Upper lobe of left lung (tissue), 6 donors: ENCODE measurements around the gene SMC1B. TPM values are rescaled to one million over a fixed set of nuclear protein-coding genes. Genes with fewer than 3 reads are reported as not detected.
"Not testable (repeated sequence)": the region's sequence is repeated elsewhere in the genome, so short reads cannot be mapped to it uniquely, and the experiment has no call there.

Experiments
- ATAC-seq, 2 donors: fragments of 200-7000 bp; cut with Tn5 transposase; one replicate each; pipeline ENCODE4 v1.9.1; 2022; ENCODE audit warnings: mild to moderate bottlenecking in 2 of 2, moderate library complexity in 2 of 2; ENCODE audit not compliant: low FRiP score in 2 of 2
- DNase-seq, 2 donors: peaks; one replicate each; pipeline ENCODE4 v3.0.0-alpha.2; 2019 to 2020
- H3K27ac ChIP-seq, 4 donors: fragments of 200-600 bp; sonication (generic); one replicate each; pipeline ENCODE4 v1.5.1; 2016 to 2019
- H3K27me3 ChIP-seq, 4 donors: fragments of 200-600 bp; sonication (generic); one replicate each; pipeline ENCODE4 v1.5.1; 2017 to 2019
- H3K36me3 ChIP-seq, 4 donors: fragments of 200-600 bp; sonication (generic); one replicate each; pipeline ENCODE4 v1.5.1; 2016 to 2019
- H3K4me1 ChIP-seq, 4 donors: fragments of 200-600 bp; sonication (generic); one replicate each; pipeline ENCODE4 v1.5.1; 2018 to 2019
- H3K4me3 ChIP-seq, 4 donors: fragments of 200-600 bp; sonication (generic); one replicate each; pipeline ENCODE4 v1.5.1; 2017 to 2019; ENCODE audit warnings: mild to moderate bottlenecking in 2 of 4, moderate library complexity in 1 of 4
- H3K9me3 ChIP-seq, 4 donors: fragments of 200-600 bp; sonication (generic); one replicate each; pipeline ENCODE4 v1.5.1; 2018 to 2019
- CTCF ChIP-seq, 6 experiments: fragments of 450-650 bp in 4 of 6; fragments of 200-600 bp in 2 of 6; sonication (generic) in 2 of 6; IDR thresholded peaks; one replicate each; pipeline ENCODE4 v1.5.1; 2016 to 2019; ENCODE audit warnings: antibody characterized with exemption in 6 of 6
- EP300 ChIP-seq, 4 donors: sonication (generic); formaldehyde crosslinking; IDR thresholded peaks; one replicate each; pipeline ENCODE4 v1.5.1; 2017; ENCODE audit warnings: antibody characterized with exemption in 4 of 4, control low read depth in 2 of 4
- POLR2A ChIP-seq, 4 donors: fragments of 450-650 bp; IDR thresholded peaks; one replicate each; pipeline ENCODE4 v1.5.1; 2016 to 2017; ENCODE audit warnings: antibody characterized with exemption in 4 of 4, mild to moderate bottlenecking in 2 of 4
- POLR2AphosphoS5 ChIP-seq, 2 donors: sonication (generic); formaldehyde crosslinking; IDR thresholded peaks; one replicate each; pipeline ENCODE4 v1.5.1; 2017; ENCODE audit warnings: antibody characterized with exemption in 2 of 2
- WGBS, 2 donors: methylation state at CpG; one replicate each; pipeline ENCODE4 v1.1.5; 2017 to 2018; 5-methylcytosine and 5-hydroxymethylcytosine counted together
- total RNA-seq, 6 donors: library from RNA; depleted of rRNA in 4 of 6; stranded (reverse); fragments of >200 nt in 4 of 6; gene quantifications; one replicate each; pipeline versions ENCODE4 v1.1.0 to v1.2.1, GENCODE V29; 2016 to 2021
- donor health status: DM: no; HTN: no; CAD: no; lungs with moderate emphysema.
- donor health status: DM: no; HTN: yes; CAD: no; lungs with severe emphysema.

The SMC1B gene
- total RNA-seq, 6 donors from 2014 or later, result not detected

GRCh38 chr22:45331486-45331885 is 81.9 kb downstream of the SMC1B start:
- 93 to 97% methylated on average over 9 of the region's 9 CpGs for WGBS, 2 donors
- no peaks in the 10 kb centered on the region for H3K27me3 ChIP-seq
- no peak overlapping the region for H3K27ac ChIP-seq
- no peak for TF ChIP-seq EP300 (IDR thresholded peaks at IDR 0.05)
- no peak for TF ChIP-seq CTCF (IDR thresholded peaks at IDR 0.05)
- no peak for TF ChIP-seq POLR2A (IDR thresholded peaks at IDR 0.05)
- TF ChIP-seq POLR2AphosphoS5 (IDR thresholded peaks at IDR 0.05), result no peak
- no peak for ATAC-seq
- no peak overlapping the region for H3K4me3 ChIP-seq
- peaks cover under 1 to 8% (median 5%) of the 10 kb centered on the region in 4 donors for H3K4me1 ChIP-seq
- peaks cover 0 to 63% (median 31%) of the 10 kb centered on the region in 4 donors for H3K36me3 ChIP-seq
- no peak for DNase-seq
- no peaks in the 10 kb centered on the region for H3K9me3 ChIP-seq

GRCh38 chr22:45330548-45330947 is 82.9 kb downstream of the SMC1B start:
- Histone ChIP-seq H3K27ac (no peak overlapping the region), H3K36me3 (peaks cover 0 to 62% (median 31%) of the 10 kb centered on the region in 4 donors), H3K4me3 (no peak overlapping the region), H3K9me3 (no peaks in the 10 kb centered on the region), H3K27me3 (no peaks in the 10 kb centered on the region), H3K4me1 (peaks cover 0 to 2% (median 0%) of the 10 kb centered on the region in 4 donors)
- TF ChIP-seq POLR2A (IDR thresholded peaks at IDR 0.05) (no peak), CTCF (IDR thresholded peaks at IDR 0.05) (no peak), EP300 (IDR thresholded peaks at IDR 0.05) (no peak), POLR2AphosphoS5 (IDR thresholded peaks at IDR 0.05) (no peak)
- 97 to 98% methylated on average over 19 of the region's 19 CpGs for WGBS, 2 donors
- no peak for DNase-seq
- ATAC-seq, result peak in 1 of 2 donors; percentile 16

- peaks cover 0 to 54% (median 29%) of the 10 kb centered on the region in 4 donors for H3K36me3 ChIP-seq
- TF ChIP-seq POLR2AphosphoS5 (IDR thresholded peaks at IDR 0.05), result no peak
- H3K4me1 ChIP-seq, result peaks cover 0 to 2% (median 0%) of the 10 kb centered on the region in 4 donors
- no peaks in the 10 kb centered on the region for H3K9me3 ChIP-seq
- DNase-seq (no peak), ATAC-seq (peak; percentile 25 to 50)
- no peak overlapping the region for H3K4me3 ChIP-seq
- WGBS, 2 donors, result 64 to 79% methylated on average over 8 to 12 of the region's 12 CpGs
- no peak overlapping the region for H3K27ac ChIP-seq
- no peaks in the 10 kb centered on the region for H3K27me3 ChIP-seq
Observed at GRCh38 chr22:45329530-45329936, 83.9 kb downstream of the SMC1B start.

- Histone ChIP-seq H3K4me1 (peaks cover 0 to 2% (median 0%) of the 10 kb centered on the region in 4 donors), H3K4me3 (no peak overlapping the region), H3K36me3 (peaks cover 2 to 54% (median 34%) of the 10 kb centered on the region in 4 donors), H3K27me3 (no peaks in the 10 kb centered on the region), H3K27ac (no peak overlapping the region), H3K9me3 (no peaks in the 10 kb centered on the region)
- 58 to 62% methylated on average over 8 of the region's 8 CpGs for WGBS, 2 donors
- ATAC-seq (peak in 1 of 2 donors; percentile 37), DNase-seq (no peak)
- no peak for TF ChIP-seq POLR2A (IDR thresholded peaks at IDR 0.05)
- TF ChIP-seq CTCF (IDR thresholded peaks at IDR 0.05), result no peak
- no peak for TF ChIP-seq POLR2AphosphoS5 (IDR thresholded peaks at IDR 0.05)
- no peak for TF ChIP-seq EP300 (IDR thresholded peaks at IDR 0.05)
Observed at GRCh38 chr22:45328822-45329529, 84.4 kb downstream of the SMC1B start.

GRCh38 chr22:45328261-45328660 is 85.1 kb downstream of the SMC1B start:
- not testable (repeated sequence) for H3K27ac ChIP-seq, ATAC-seq, H3K4me1 ChIP-seq, H3K9me3 ChIP-seq, DNase-seq, H3K4me3 ChIP-seq, H3K27me3 ChIP-seq
- 86 to 87% methylated on average over 6 to 7 of the region's 8 CpGs for WGBS, 2 donors
- H3K36me3 ChIP-seq, result peaks cover 8 to 57% (median 41%) of the 10 kb centered on the region in 4 donors

- H3K27ac ChIP-seq, result no peak overlapping the region
- 92 to 95% methylated on average over 12 of the region's 12 CpGs for WGBS, 2 donors
- peaks cover 11 to 41% (median 26%) of the 10 kb centered on the region in 4 donors for H3K36me3 ChIP-seq
- H3K4me1 ChIP-seq, result peaks cover 1 to 9% (median 6%) of the 10 kb centered on the region in 4 donors
- no peaks in the 10 kb centered on the region for H3K9me3 ChIP-seq
- TF ChIP-seq EP300 (IDR thresholded peaks at IDR 0.05) (no peak), CTCF (IDR thresholded peaks at IDR 0.05) (no peak), POLR2AphosphoS5 (IDR thresholded peaks at IDR 0.05) (no peak)
- no peak overlapping the region for H3K4me3 ChIP-seq
- ATAC-seq (no peak), DNase-seq (no peak)
- H3K27me3 ChIP-seq, result no peaks in the 10 kb centered on the region
Observed at GRCh38 chr22:45324311-45324711, 89.1 kb downstream of the SMC1B start.
